GM18858 (cell line): ENCODE results near the gene CTR9.

ENCODE experiments used
- ATAC-seq: cut with Tn5 transposase; IDR thresholded peaks from one replicate; pipeline ENCODE4 v1.9.1; 2021; ENCODE audit not compliant: unreplicated experiment

Gene CTR9

GRCh38 chr11:10779086-10779485, 28.0 kb downstream of the CTR9 start:
- no peak for ATAC-seq

- ATAC-seq: no peak
These were observed 29.0 kb downstream of the CTR9 start for GRCh38 chr11:10780040-10780439.

GRCh38 chr11:10784232-10785145, 33.4 kb downstream of the CTR9 start:
- ATAC-seq: no peak

- ATAC-seq: no peak
These were observed 34.1 kb downstream of the CTR9 start for GRCh38 chr11:10785146-10785474.

GRCh38 chr11:10786451-10786850, 35.4 kb downstream of the CTR9 start:
- no peak for ATAC-seq

- peak; percentile 81 for ATAC-seq
These were observed 41.5 kb downstream of the CTR9 start for GRCh38 chr11:10792385-10793068.

- no peak for ATAC-seq
These were observed 42.6 kb downstream of the CTR9 start for GRCh38 chr11:10793470-10794255.

GRCh38 chr11:10796191-10796590, 45.1 kb downstream of the CTR9 start:
- ATAC-seq: no peak

GRCh38 chr11:10797001-10797400, 46.0 kb downstream of the CTR9 start:
- no peak for ATAC-seq

GRCh38 chr11:10797531-10797930, 46.5 kb downstream of the CTR9 start:
- ATAC-seq: no peak

GRCh38 chr11:10798330-10798928, 47.4 kb downstream of the CTR9 start:
- no peak for ATAC-seq

GRCh38 chr11:10800292-10800691, 49.2 kb downstream of the CTR9 start:
- no peak for ATAC-seq

- ATAC-seq: no peak
These were observed 52.6 kb downstream of the CTR9 start for GRCh38 chr11:10803676-10804075.

- no peak for ATAC-seq
These were observed 54.7 kb downstream of the CTR9 start for GRCh38 chr11:10805741-10806140.

GRCh38 chr11:10806206-10806605, 55.2 kb downstream of the CTR9 start:
- ATAC-seq: no peak

- ATAC-seq: no peak
These were observed 56.6 kb downstream of the CTR9 start for GRCh38 chr11:10807493-10808234.

GRCh38 chr11:10808235-10808552, 57.1 kb downstream of the CTR9 start:
- peak; percentile 7 for ATAC-seq

- peak; percentile 82 for ATAC-seq
These were observed 57.7 kb downstream of the CTR9 start, which contains the start of gene EIF4G2 for GRCh38 chr11:10808553-10809372. Gene EIF4G2, minus strand, starts transcription at chr11:10808926.

GRCh38 chr11:10809373-10810160, 58.5 kb downstream of the CTR9 start:
- peak; percentile 5 for ATAC-seq
